GM12891 (cell line): ENCODE results near the gene LIMD2.

Experiments used
- DNase-seq: peaks from one replicate; pipeline ENCODE4 v3.0.0; 2011; ENCODE audit warnings: low spot score; ENCODE audit not compliant: insufficient read length
- FAIRE-seq: peaks from 2 replicates; lab custom pipeline; 2011; peaks lifted over from hg19 to GRCh38; lab: Jason Lieb, UNC
- PAX5 ChIP-seq: IDR thresholded peaks from 2 replicates; pipeline ENCODE4 v1.6.1; 2011; ENCODE audit warnings: low read length, moderate library complexity, mild to moderate bottlenecking; ENCODE audit not compliant: insufficient read depth, severe bottlenecking
- POLR2A ChIP-seq: IDR thresholded peaks from 2 replicates; pipeline ENCODE4 v1.6.1; 2011; ENCODE audit warnings: low read depth, low read length, control low read depth
- POLR2AphosphoS5 ChIP-seq: IDR thresholded peaks from 2 replicates; pipeline ENCODE4 v1.6.1; 2011; ENCODE audit warnings: low read depth, low read length, control low read depth
- POU2F2 ChIP-seq: IDR thresholded peaks from 2 replicates; pipeline ENCODE4 v1.6.1; 2011; ENCODE audit warnings: low read depth, mild to moderate bottlenecking, control low read depth, low read length, moderate library complexity
- SPI1 ChIP-seq: IDR thresholded peaks from 2 replicates; pipeline ENCODE4 v1.6.1; 2011; ENCODE audit warnings: low read depth, low read length, control low read depth
- TAF1 ChIP-seq: IDR thresholded peaks from 2 replicates; pipeline ENCODE4 v1.6.1; 2011; ENCODE audit warnings: low read depth, low read length, control low read depth

LIMD2 gene

DNA sequence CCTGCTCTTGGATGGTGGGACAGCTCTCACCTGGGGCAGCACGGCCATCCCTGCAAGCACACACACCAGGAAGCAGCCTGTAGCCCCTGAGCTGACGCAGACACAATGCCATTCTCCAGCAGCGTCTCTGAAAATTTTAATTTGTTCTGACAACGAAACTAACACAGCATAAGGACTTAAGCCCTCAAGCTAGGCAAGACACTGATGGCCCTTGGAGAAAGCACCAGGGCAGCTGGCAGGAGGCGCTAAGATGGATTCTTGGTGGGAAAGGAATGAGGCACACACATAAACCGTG is 2.7 kb upstream of the LIMD2 start:
- TF ChIP-seq POLR2AphosphoS5 (no peak), TAF1 (no peak)
- peak; percentile 41 for FAIRE-seq
- DNase-seq = no peak

DNA sequence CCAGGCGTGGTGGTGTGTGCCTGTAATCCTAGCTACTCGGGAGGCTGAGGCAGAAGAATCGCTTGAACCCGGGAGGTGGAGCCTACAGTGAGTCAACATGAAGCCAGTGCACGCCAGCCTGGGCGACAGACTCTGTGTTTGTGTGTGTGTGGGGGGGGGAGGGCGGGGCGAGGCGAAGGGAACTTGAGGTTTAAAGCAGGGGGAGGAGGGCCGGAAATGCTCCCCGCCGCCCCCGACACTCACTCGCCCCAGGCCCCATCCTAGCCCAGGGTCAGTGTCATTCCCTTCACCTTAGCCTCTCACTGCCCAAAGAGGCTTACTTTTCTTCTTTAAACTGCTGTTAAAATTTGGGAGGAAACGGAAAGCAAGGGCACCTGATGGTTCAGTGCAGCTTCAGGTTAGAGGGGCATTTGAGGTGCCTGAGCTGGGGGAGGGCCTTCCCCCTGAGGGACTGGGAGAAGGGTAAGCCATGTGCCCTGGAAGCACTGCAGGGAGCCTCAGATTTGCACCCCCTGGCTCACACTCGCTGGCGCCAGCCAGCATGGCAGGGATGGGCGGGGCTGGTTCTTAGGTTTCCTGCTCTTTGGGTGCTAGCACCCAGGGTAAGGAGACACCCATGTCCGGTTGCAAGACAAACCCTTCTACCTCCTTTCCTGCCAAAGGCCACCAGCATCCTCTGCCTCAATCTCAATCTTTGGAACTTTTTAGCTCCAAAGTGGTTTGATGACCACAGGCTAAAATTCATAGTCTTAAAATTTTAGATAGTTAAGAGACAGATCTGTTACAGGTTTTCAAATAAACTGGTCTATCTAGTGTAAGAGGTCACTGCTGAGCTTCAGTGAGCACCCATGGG is 2.2 kb upstream of the LIMD2 start:
- peak; percentile 78 for FAIRE-seq
- peak; percentile 69 for DNase-seq
- TF ChIP-seq POLR2AphosphoS5 = no peak
- no peak for TF ChIP-seq SPI1
- TF ChIP-seq POU2F2 = no peak
- no peak for TF ChIP-seq PAX5
- TF ChIP-seq TAF1 = no peak
- TF ChIP-seq POLR2A = 0 out of 2 replicates have a peak, but pooled peaks have one; percentile 20

DNA sequence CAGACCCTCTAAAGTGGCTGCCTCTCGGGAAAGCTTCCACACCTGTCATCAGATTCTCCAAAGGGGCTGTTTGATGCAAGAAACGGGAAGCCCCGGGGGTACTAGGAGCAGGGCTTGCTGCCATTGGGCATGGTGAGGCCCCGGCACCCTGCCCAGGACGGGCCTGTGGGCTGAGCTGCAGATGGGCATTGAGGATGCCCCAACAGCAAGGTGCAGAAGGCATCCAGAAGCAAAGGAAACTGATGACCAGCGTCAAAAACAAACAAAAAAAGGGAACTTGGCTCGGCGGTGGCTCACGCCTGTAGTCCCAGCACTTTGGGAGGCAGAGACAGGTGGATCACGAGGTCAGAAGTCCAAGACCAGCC is 1.5 kb upstream of the LIMD2 start:
- DNase-seq = no peak
- peak; percentile 9 for FAIRE-seq
- TF ChIP-seq PAX5 (no peak), TAF1 (0 out of 2 replicates have a peak, but pooled peaks have one; percentile 2)

DNA sequence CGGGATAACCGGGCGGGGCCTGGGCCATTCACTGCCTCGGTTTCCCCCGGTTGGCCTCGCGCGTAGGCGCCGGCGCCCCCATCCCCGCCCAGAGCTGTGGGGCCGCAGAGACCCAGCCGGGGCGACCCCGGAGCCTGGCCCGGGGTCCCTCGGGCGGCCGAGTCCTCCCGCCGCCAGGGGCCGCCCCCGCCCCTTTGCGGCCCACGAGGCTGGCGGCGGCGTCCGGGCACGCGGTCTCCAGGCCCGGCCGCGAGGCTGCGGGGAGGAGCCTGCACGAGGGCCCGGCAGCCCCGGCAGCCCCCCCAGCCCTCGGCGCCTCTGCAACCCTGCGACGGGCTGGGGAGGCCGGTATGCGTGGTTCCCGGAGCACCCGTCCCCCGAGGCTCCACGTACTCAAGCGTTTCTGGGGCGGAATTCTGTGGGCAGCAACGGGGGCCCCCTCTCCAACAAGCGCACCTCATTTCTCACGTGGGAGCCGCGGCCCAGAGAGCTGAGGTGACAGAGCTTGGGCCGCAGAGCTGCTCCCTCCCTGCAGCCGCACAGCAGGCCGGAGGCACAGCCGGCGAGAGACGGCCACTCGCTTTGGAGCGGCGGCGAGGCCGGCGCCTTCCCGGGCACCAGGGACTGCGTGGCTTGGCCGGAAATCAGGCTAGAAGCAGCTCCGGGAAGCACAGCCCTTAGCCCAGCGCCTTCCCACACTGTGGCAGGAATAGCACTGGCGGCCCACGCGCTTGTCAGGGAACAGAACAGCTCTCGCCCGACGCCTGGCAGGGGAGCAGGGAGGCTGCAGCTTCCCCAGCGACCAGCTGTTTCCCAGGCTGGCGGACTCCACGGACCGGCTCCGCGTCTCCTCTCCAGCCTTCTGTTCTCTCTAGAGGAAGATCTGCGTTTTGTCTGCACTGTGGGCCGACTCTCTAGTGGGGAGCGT is 867 bp upstream of the LIMD2 start:
- DNase-seq (peak; percentile 65), FAIRE-seq (peak; percentile 78)
- 0 out of 2 replicates have a peak, but pooled peaks have one; percentile 23 for TF ChIP-seq TAF1
- peak; percentile 51; the same call in 1 of the 2 replicates for TF ChIP-seq POLR2AphosphoS5
- TF ChIP-seq POLR2A = no peak; the same call in none of the 2 replicates

DNA sequence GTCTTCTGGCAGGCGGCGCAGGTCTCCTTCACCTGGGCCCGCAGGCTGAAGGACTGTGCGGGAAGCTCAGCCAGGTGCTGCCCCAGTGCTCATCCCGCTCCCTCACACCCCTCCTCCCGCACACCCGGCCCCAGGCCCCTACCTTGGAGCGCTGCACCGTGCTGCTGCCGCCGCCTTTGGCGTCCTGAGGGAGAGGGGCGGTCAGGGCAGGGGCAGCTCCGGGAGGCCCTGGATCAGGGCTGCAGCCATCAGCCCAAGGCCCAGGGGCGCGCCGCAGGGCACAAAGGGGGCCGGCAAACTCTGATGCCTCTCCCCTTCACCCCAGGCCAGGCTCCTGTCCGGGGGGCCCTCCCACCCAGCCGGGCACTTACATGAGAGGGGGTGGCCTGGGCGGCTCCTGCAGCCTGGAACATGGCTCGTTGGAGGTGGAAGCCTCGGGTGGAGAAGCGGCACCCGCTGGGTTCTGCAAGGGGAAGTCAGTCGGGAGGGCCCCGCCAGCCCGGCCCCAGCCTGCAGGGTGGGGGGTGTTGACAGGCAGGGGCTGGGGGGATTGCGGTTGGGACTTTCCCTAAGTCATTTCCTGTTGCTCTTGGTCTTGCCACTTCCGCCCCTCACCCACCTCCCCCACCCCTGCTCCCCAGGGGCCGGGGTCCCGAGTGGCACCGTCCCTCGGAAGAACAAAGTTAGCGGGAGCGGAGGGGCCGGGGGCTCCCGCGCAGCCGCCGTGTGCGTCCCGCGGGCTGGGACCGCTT is 863 bp downstream of the LIMD2 start:
- FAIRE-seq (peak; percentile 90), DNase-seq (peak; percentile 70)

DNA sequence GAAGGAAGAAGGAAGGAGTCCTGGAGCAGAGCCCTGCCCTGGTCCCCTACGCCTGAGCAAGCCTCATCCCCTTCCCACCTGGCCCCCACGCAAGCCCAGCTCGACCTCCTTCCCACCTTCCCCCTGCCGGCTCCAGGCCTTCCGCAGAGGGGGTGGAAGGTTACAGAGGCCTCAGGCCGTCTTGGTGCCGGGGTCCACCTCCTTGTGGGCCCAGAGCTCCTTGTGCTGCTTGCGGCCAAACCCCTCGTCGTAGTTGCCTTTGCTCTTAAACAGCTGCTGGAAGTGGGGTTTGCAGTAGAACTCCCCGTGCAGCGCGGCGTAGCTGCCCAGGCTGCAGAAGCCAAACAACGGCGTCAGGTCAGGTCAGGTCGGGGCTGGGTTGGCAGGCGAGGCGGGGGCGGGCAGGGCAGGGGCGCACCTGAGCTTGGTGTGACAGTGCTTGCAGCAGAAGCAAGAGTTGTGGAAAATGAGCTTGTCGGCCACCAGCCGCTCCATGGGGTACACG is 1.5 kb downstream of the LIMD2 start:
- TF ChIP-seq POLR2A = no peak
- DNase-seq = no peak
- peak; percentile 78 for FAIRE-seq

More for the DNA sequence above, 863 bp downstream of the LIMD2 start:
- TF ChIP-seq SPI1 = peak; percentile 67
- no peak for TF ChIP-seq POU2F2
- peak; percentile 58; the same call in 1 of the 2 replicates for TF ChIP-seq POLR2A
- no peak for TF ChIP-seq PAX5
- peak; percentile 71 for TF ChIP-seq POLR2AphosphoS5
- peak; percentile 17; the same call in 1 of the 2 replicates for TF ChIP-seq TAF1

DNA sequence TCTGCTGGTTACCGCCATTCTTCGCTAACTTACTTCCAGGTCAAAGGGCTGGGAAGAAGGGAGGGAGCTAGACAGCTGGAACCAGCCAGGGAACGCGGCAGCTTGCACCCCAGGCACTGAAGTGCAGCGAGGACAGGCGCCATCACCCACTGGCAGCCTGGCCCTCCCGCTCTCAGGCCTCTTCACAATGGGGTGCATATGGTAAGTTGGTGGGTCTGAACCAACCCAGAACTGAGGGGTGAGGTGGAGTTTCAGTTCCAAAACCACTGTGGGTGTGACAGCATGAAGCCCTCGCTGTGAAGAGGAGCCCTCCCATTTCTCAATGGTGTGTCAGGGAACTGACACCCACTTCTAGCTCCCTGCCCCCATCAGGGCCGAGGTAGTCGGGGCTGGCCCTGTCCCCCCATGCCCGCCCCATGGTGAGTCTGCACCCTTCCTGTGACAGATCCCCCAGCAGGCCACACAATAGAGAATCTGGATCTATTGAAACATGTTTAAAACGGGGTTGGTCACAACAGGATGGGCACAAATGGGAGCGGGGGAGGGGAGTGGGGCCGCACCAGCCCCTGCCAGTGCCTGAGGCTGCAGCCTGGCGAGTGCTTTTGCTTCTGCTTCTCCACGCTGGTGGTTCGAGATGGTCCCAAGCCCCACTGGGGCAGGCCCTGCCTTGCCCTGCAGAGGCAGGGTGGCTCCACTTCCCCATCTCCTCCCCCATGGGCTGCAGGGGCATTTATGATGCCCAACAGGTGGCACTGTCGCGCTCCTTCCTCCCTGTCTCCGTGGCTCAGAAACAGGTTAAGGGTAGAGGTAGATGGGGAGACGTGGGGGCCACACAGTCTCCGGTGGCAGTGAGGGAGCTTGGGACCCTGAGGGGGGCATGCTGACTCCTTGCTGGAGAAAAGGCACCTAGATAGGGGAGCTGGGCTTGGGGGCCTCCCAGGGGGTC is 2.3 kb downstream of the LIMD2 start:
- TF ChIP-seq TAF1 (no peak), PAX5 (no peak), POLR2A (peak; percentile 49), SPI1 (peak; percentile 83), POU2F2 (peak; percentile 60), POLR2AphosphoS5 (peak; percentile 84; the same call in 1 of the 2 replicates)
- peak; percentile 99 for FAIRE-seq
- no peak for DNase-seq

DNA sequence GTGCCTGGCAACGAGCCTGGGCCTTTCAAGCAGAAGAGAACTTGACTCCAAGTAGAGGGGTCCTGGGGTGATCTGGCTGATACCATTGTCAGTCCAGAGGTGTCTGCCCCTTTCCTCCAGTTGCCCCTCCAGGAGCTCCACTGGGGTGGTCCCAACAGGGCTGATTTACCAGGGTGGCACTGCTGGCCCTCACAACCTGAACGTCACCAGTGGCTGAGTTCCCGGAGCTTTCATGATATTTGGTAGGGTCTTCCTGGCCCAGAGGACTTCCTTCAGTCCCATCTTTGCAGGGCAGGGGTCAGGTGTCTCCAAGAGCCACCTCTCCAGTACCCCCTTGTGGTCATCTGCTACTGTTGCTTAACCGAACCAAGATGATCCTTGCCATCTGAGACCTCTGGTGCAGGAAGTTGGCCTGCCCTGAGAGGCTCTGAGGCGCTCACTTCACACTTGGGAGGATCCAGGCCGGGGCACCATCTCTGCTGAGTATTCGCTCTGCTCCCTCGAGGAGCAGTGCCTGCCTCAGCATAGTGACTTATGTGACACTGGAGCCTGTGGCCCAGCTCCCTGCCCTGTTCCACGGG is 3.5 kb downstream of the LIMD2 start:
- DNase-seq = no peak
- FAIRE-seq = peak; percentile 95
- TF ChIP-seq POLR2A (no peak; the same call in 1 of the 2 replicates), PAX5 (no peak), POLR2AphosphoS5 (0 out of 2 replicates have a peak, but pooled peaks have one; percentile 24), SPI1 (no peak), POU2F2 (peak; percentile 62; the same call in 1 of the 2 replicates), TAF1 (no peak)
